GM12891 (cell line): ENCODE data around the gene CTAGE1.

ENCODE experiments used
- POLR2AphosphoS5 ChIP-seq: IDR thresholded peaks from 2 replicates; pipeline ENCODE4 v1.6.1; 2011; ENCODE audit warnings: low read depth, low read length, control low read depth
- TAF1 ChIP-seq: IDR thresholded peaks from 2 replicates; pipeline ENCODE4 v1.6.1; 2011; ENCODE audit warnings: low read depth, low read length, control low read depth

DNA sequence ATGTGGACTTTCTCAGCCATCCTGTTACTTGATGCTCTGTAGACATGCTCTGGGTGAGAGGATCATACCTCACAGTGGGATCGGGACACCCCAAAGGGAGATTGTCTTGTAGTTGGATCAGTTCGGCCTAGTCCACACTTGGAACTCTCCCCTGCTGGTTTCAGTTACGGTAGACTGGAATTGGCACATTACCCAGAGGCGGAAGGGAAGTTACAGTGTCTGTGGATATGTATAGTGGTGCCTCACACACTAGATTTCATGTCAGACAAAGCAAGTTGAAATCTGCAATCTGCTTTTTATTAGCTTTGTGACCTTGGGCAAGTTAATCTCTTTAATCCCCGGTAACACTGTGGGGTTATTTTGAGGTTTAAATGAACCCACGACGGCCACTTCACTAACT is 16.2 kb upstream of the CTAGE1 start:
- no peak for TF ChIP-seq POLR2AphosphoS5
- no peak for TF ChIP-seq TAF1
